NCI-H146 treated with DMSO at 0.1 percent for 48 hours (cell line): ENCODE results near the gene HELZ2.

Experiments used
- DNase-seq: peaks from one replicate; lab custom pipeline; 2025; ENCODE audit not compliant: unreplicated experiment; lab: John Stamatoyannopoulos, UW

The HELZ2 gene

DNA sequence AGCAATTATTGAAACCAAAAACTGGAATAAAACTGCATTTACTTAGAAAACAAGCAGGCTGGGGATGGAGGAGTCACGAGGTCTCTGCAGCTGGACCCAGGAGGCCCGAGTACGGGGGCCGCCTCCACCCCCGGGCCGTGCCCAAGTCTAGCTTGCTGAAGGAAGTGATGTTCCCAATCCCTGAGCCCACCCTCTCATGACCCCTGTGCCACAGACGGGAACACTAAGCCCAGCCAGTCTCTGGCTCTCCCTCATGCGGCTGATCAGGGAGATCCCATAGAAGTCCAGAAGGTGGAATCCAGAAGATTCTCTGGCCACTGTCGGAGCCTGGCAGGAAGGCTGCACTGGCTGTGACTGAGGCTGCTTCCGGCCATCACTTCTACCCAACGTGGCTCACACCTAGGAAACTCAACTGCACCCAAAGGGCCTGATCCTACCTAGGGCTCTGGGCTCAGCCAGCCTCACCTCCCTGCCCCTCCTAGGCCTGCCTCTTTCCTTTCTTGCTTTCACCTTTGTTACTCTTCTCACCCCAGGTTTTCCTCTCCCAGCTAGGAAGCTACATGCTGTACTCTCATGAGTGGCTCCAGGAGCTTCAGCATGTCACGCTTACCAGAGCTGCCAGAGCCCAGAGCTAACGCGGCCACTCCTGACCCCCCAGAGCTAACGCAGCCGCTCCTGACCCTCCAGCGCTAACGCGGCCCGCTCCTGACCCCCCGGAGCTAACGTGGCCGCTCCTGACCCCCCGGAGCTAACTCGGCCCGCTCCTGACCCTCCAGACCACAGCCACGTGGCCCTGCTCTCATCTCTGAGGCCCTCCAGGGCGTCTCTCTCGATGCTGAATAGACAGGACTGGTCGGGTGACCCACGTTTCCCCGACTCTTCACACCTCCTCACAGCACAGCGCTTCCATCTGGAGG, 24.7 kb upstream of the HELZ2 start:
- DNase-seq: no peak

- no peak for DNase-seq
These were observed 23.8 kb upstream of the HELZ2 start for GRCh38 chr20:63597651-63598478.

GRCh38 chr20:63596423-63596822, 22.4 kb upstream of the HELZ2 start:
- DNase-seq: no peak

DNA sequence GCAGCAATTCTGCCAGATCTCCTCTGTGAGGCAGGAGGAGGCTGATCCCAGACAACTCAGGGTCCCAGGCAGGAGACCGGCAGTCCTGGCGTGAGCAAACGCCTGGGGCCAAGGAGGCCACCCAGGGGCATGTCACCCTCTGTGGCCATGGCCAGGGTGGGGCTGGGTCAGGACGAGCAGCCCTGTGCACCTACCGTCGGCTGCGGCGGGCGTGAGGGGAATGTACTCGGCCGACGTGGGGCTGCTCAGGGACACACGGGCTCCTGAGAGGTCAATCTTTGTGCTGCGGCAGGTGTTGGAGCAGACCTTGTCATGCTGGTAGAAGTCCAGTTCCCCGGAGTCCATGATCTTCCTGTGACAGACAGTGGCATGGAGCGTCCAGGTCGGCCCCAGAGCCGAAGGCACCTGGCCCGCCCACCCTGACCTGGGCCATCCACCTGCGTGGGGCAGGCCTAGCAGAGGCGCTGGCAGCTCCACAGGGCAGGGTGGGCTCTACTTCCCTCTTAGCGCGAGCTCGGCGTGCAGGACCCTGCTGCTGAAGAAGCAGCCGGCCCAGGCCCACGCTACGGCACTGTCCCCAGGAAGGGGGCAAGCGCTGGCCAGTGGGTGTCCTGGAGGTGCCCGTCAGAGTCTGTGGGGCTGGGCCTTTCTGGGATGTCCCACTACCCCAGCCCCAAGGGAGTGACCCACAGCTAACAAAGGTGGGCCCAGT, 21.5 kb upstream of the HELZ2 start:
- DNase-seq: no peak

- DNase-seq: no peak
These were observed 20.1 kb upstream of the HELZ2 start for GRCh38 chr20:63594043-63594561.

DNA sequence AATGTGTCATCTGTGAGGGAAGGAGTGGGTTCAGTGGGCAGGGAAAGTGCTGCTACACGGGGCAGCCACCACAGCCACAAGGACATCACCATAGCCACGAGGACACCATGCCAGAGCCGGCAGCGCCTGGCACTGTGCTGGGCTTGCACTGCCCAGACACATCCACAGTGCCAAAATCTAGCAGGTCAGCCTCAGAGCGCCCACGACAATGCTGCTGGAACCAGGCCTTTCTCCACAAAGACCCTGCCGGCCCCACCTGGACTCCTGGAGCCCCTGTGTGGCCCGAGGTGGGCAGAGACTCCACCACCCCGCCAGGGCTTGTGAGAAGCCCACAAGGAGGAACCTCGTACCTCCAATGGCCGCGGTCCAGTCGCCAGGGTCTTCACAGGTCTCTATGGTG, 18.6 kb upstream of the HELZ2 start:
- DNase-seq: no peak

DNA sequence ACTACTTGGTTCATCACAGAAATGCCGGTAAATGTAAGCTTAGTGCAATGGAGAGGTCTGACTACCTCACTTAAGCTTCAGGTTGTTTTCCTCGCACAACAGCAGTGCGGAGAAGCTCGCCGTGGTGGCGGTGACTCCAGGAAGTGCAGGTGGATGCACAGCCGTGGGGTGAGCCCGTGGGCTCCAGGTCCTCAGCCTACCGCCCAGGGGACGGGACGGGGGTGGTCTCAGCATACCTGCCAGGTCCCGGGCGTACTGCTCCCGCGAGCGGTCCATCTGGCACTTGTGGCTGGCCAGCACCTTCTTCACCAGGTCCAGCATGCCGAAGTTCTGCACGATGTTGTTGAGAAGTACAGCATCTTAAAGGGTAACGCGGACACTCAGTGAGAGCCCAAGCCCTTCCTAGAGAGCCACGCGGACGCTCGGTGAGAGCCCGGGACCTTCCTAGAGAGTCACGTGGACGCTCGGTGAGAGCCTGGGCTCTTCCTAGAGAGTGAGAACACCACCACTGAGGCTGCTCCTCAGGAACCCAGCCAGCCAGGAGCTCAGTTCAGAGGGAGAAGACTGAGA, 17.8 kb upstream of the HELZ2 start:
- no peak for DNase-seq

- DNase-seq: no peak
These were observed 17.1 kb upstream of the HELZ2 start for GRCh38 chr20:63591147-63591533.

DNA sequence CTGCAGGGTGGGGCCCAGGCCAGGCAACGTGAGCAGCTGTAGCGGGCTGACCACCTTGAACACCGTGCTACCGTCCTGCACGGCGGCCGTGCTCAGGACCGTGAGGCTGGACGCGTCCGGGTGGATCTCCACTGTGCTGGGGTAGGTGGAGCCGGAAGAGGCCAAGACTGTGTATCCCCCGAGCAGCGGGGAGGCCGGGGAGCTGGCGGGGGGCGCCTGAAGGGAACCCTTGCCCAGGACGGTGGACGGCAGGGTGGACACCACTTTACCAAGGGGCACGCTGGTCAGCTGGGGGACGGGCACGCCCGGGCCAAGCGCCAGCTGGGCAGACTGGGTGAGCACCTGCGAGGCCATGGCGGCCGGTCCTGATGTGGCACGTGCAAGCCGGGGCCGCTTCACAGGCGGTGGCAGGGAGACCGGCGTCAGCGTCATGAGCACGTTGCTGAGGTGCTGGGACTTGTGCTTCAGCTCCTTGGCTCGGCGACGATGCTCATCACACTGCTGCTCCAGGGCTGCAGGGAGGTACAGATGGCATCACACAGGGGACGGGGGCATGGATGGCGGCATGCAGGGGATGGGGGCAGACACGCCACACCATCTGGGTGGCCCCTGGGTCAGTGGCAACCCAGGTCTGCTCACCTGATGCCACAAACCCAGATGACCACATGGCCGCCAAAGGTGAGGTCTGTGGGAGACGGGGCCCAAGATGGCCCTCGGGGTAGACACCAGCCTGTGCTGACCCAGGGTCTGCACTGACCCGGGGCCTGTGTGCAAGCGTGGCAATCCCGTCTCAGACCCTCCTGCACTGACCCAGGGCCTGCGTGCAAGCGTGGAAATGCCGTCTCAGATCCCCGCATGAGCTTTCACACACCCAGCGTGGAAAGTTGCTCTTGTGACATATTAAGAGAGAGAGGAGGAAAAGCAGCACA, 16.4 kb upstream of the HELZ2 start:
- DNase-seq: no peak

GRCh38 chr20:63589261-63590217, 15.5 kb upstream of the HELZ2 start:
- DNase-seq: no peak

GRCh38 chr20:63588641-63589041, 14.6 kb upstream of the HELZ2 start:
- DNase-seq: no peak

DNA sequence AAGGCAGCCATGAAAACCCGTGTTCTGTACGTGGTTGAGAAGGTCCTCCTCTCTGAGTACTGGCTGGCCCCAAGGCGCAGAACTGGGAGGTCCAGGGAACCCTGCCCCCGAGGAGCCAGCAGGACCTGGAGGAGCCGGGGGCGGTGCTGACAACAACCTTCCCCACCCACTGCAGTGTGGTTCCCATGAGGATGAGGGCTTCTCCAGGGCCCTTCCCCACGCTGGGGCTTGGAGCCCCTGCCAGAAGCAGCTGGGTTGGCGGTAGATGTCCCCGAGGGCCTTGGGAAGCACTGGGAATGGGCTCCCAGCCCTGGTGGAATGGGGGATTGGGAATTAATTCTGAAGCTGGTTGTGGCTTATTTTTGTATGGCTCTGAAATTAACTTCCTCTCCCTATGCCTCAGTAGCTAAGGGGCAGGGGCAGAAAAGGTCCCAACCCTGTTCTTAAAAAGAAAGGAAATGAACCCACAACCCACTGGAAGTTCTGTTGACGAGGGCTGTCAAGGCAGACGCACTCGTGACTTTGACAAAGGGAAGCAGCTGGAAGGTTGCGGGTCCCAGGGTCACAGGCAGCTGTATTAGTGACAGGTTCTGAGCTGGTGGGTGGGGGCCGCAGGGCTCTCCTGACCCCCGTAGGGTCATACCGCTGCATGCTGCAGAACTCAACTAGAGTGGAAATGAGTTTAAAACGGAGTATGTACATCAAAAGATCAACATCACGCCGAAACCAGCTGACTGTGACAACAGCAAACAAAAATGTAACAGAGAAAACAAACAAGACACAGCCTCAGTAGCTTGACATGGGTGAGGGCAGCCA, 13.9 kb upstream of the HELZ2 start:
- no peak for DNase-seq

GRCh38 chr20:63587256-63587655, 13.2 kb upstream of the HELZ2 start:
- no peak for DNase-seq

DNA sequence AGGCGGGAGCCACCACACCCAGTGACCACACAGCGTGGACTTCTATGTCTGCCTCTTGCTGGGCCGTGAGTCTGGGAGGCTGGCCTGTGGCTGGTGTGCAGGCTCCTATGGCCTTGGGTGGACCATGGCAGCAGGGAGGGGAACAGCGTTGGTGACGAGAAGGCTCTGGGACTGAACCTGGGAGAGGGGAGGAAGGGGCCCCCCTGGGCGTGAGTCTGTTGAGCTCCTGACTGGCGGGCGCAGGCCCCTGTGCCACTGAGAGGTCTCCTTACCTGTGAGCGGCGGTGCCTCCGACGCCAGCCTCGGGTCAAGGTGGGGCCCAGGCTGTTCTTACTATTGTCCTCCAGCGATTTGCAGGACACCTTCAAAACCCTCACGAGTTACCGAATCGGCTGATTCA, 12.8 kb upstream of the HELZ2 start:
- DNase-seq: no peak

- no peak for DNase-seq
These were observed 11.9 kb upstream of the HELZ2 start for GRCh38 chr20:63585616-63586565.

GRCh38 chr20:63582382-63583063, 8.5 kb upstream of the HELZ2 start:
- DNase-seq: no peak
